KMS-11 (cell line): ENCODE data around the gene SHC2.

Experiments
- H2AFZ ChIP-seq: fragments of 200-600 bp; sonication (generic); 2 replicates; pipeline ENCODE4 v1.6.1; 2016; ENCODE audit warnings: antibody characterized with exemption, mixed run types, low read depth
- H3K27ac ChIP-seq: fragments of 200-600 bp; sonication (generic); 2 replicates; pipeline ENCODE4 v1.6.1; 2016; ENCODE audit warnings: mild to moderate bottlenecking, mixed run types
- H3K27me3 ChIP-seq: fragments of 200-600 bp; sonication (generic); 2 replicates; pipeline ENCODE4 v1.6.1; 2017; ENCODE audit warnings: mild to moderate bottlenecking, low read depth, mixed run types, moderate library complexity; ENCODE audit not compliant: insufficient read depth
- H3K36me3 ChIP-seq: fragments of 200-600 bp; sonication (generic); 2 replicates; pipeline ENCODE4 v1.6.1; 2017; ENCODE audit warnings: mild to moderate bottlenecking, mixed run types; ENCODE audit not compliant: insufficient read depth
- H3K4me1 ChIP-seq: fragments of 200-600 bp; sonication (generic); 2 replicates; pipeline ENCODE4 v1.6.1; 2016; ENCODE audit warnings: mild to moderate bottlenecking, low read depth, mixed run types; ENCODE audit not compliant: poor library complexity, severe bottlenecking
- H3K4me2 ChIP-seq: fragments of 200-600 bp; sonication (generic); 2 replicates; pipeline ENCODE4 v1.7.0; 2016; ENCODE audit warnings: mild to moderate bottlenecking, mixed run types
- H3K4me3 ChIP-seq: fragments of 200-600 bp; sonication (generic); IDR thresholded peaks from 2 replicates; pipeline ENCODE4 v1.6.1; 2017; ENCODE audit warnings: low read depth, low read length, mixed read lengths; ENCODE audit not compliant: insufficient read depth
- H3K79me2 ChIP-seq: fragments of 200-600 bp; sonication (generic); 2 replicates; pipeline ENCODE4 v1.6.1; 2016; ENCODE audit warnings: low read depth, mixed run types; ENCODE audit not compliant: insufficient read depth
- H3K9ac ChIP-seq: fragments of 200-600 bp; sonication (generic); 2 replicates; pipeline ENCODE4 v1.6.1; 2016; ENCODE audit warnings: mild to moderate bottlenecking, mixed run types
- H4K20me1 ChIP-seq: fragments of 200-600 bp; sonication (generic); 2 replicates; pipeline ENCODE4 v1.6.1; 2016; ENCODE audit warnings: mild to moderate bottlenecking, mixed run types; ENCODE audit not compliant: insufficient read depth
- CTCF ChIP-seq: fragments of 200-600 bp; sonication (generic); conservative IDR thresholded peaks from 2 replicates; pipeline ENCODE4 v1.6.1; 2017; ENCODE audit warnings: low read depth, mild to moderate bottlenecking, antibody characterized with exemption, low read length, moderate library complexity, mixed read lengths

The SHC2 gene

DNA sequence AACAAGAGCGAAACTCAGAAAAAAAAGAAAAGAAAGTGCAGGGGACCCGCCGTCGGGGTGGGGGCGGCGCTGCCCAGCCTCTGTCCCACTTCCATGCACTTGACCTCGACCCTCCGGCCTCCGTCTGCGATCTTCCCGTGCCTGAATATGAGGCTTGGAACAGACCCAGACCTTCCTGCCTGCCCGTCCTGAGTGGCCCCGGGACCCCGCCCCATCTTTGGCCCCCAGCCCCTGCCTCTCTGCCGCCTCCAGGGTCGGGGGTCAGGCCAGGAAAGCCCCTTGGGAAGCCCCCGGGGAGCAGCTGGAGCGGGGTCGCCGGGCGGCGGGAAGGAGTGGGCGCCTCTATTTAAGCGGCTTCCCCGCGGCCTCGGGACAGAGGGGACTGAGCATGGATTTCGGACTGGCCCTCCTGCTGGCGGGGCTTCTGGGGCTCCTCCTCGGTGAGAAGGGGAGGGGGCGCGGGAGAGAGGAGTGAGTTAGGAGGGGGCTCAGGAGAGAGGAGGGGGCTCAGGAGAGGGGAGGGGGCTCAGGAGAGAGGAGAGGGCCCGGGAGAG, 35.4 kb upstream of the SHC2 start, which contains the start of gene MADCAM1:
Gene MADCAM1 (plus strand): TSS at position 375 of the 554 bp plus-strand sequence. CDS start 14 bp downstream, at position 389.
- Histone ChIP-seq H3K4me2 (no peak within 1 kb of the TSS), H2AFZ (no peak within 1 kb of the TSS), H3K4me3 (no peak within 1 kb of the TSS), H3K27ac (no peak within 1 kb of the TSS), H3K4me1 (no peaks in the 10 kb centered on the region), H3K27me3 (peaks cover 15% of the 10 kb centered on the region; the same call in 1 of the 2 replicates), H3K36me3 (no peaks in the 10 kb centered on the region), H3K9ac (no peak within 1 kb of the TSS), H4K20me1 (no peaks in the 10 kb centered on the region), H3K79me2 (no peaks in the 10 kb centered on the region)
- TF ChIP-seq CTCF, result no peak

DNA sequence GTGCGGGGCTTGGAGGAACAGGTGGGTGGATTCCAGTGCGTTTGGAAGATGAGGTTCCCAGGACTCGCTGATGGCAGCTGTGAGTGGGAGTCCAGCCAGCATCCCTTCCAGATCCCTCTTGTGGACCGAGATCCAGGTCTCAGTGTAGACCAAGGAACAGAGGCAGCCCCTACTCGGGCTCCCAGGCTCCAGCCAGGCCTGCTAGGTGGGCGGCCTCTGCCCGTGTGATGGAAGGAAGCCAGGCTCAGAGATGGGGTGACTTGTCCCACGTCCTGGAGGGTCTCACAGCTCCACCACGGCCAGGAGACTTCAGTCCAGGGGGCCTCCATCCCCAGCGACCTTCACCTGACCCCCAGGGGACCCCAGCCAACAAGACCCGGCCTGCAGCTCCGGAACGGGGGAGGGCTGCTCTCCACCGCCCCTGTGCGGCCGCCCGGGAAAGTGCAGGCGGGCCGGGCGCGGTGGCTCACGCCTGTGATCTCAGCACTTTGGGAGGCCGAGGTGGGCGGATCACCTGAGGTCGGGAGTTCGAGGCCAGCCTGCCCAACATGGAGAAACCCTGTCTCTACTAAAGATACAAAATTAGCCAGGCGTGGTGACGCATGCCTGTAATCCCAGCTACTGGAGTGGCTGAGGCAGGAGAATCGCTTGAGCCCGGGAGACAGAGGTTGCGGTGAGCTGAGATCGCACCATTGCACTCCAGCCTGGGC, 34.7 kb upstream of the SHC2 start:
- Histone ChIP-seq H3K36me3 (no peaks in the 10 kb centered on the region), H4K20me1 (no peaks in the 10 kb centered on the region), H3K4me2 (no peak overlapping the region), H3K27me3 (peaks cover 8% of the 10 kb centered on the region; the same call in 1 of the 2 replicates), H3K4me1 (no peaks in the 10 kb centered on the region), H3K27ac (no peak overlapping the region), H3K4me3 (no peak overlapping the region), H3K9ac (no peak overlapping the region), H2AFZ (no peak overlapping the region), H3K79me2 (no peaks in the 10 kb centered on the region)
- peak; percentile 67 for TF ChIP-seq CTCF

DNA sequence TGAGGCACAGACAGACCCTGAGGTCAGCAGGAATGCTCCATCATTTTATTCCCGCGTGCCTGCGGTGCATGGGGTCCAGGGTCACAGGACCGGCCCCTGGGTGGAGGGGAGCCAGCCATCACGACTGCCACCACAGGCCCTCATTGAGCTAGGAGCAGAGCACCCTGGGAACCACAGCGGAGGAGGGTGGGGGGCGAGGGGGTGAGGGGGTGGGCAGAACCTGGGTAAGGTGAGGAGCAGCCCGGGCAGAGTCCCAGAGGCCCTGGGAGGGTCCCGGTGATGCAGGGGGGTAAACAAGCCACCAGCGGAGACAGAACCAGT, 34.2 kb upstream of the SHC2 start:
- H4K20me1 ChIP-seq, result no peaks in the 10 kb centered on the region
- H3K4me1 ChIP-seq, result no peaks in the 10 kb centered on the region
- no peak overlapping the region for H3K9ac ChIP-seq
- no peak overlapping the region for H3K4me3 ChIP-seq
- H3K4me2 ChIP-seq, result no peak overlapping the region
- H3K36me3 ChIP-seq, result no peaks in the 10 kb centered on the region
- no peak overlapping the region for H2AFZ ChIP-seq
- TF ChIP-seq CTCF, result no peak
- no peaks in the 10 kb centered on the region for H3K79me2 ChIP-seq
- no peak overlapping the region for H3K27ac ChIP-seq
- H3K27me3 ChIP-seq, result peaks cover 3% of the 10 kb centered on the region; the same call in 1 of the 2 replicates

- Histone ChIP-seq H3K9ac (no peak overlapping the region), H3K27me3 (peaks cover 2% of the 10 kb centered on the region; the same call in 1 of the 2 replicates), H3K4me3 (no peak overlapping the region), H3K4me2 (no peak overlapping the region), H3K4me1 (no peaks in the 10 kb centered on the region), H3K36me3 (no peaks in the 10 kb centered on the region), H3K27ac (no peak overlapping the region), H2AFZ (no peak overlapping the region), H4K20me1 (no peaks in the 10 kb centered on the region), H3K79me2 (no peaks in the 10 kb centered on the region)
- TF ChIP-seq CTCF, result no peak
Measured at GRCh38 chr19:494171-495080, 33.6 kb upstream of the SHC2 start.
